GM12878 (cell line): ENCODE data around the gene ROBO4.

Experiments used
- EZH2 ChIP-seq: IDR thresholded peaks from 2 replicates; pipeline ENCODE4 v1.6.1; 2012; ENCODE audit warnings: low read depth, mild to moderate bottlenecking, control low read depth, inconsistent platforms, low read length, borderline replicate concordance; ENCODE audit not compliant: control insufficient read depth
- POLR2A ChIP-seq: IDR thresholded peaks from 2 replicates; pipeline ENCODE4 v1.6.1; 2011; ENCODE audit warnings: low read depth, mild to moderate bottlenecking, low read length
- TF ChIP-seq, protein P1 (sequence below), 3 experiments: IDR thresholded peaks in 2 of 3; conservative IDR thresholded peaks in 1 of 3; 2 replicates each; pipeline ENCODE4 v1.5.1; 2011; ENCODE audit warnings: low read depth in 3 of 3, low read length in 3 of 3, mild to moderate bottlenecking in 3 of 3, control low read depth in 2 of 3, moderate library complexity in 2 of 3, inconsistent platforms in 1 of 3, mixed read lengths in 1 of 3; ENCODE audit not compliant: control insufficient read depth in 2 of 3, insufficient read depth in 1 of 3; ENCODE audit errors: extremely low read depth in 1 of 3

- TF ChIP-seq, protein P1, sequence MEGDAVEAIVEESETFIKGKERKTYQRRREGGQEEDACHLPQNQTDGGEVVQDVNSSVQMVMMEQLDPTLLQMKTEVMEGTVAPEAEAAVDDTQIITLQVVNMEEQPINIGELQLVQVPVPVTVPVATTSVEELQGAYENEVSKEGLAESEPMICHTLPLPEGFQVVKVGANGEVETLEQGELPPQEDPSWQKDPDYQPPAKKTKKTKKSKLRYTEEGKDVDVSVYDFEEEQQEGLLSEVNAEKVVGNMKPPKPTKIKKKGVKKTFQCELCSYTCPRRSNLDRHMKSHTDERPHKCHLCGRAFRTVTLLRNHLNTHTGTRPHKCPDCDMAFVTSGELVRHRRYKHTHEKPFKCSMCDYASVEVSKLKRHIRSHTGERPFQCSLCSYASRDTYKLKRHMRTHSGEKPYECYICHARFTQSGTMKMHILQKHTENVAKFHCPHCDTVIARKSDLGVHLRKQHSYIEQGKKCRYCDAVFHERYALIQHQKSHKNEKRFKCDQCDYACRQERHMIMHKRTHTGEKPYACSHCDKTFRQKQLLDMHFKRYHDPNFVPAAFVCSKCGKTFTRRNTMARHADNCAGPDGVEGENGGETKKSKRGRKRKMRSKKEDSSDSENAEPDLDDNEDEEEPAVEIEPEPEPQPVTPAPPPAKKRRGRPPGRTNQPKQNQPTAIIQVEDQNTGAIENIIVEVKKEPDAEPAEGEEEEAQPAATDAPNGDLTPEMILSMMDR (IDR thresholded peaks at IDR 0.05 in 2 of 3, conservative IDR thresholded peaks at IDR 0.05 in 1 of 3; ENCODE audit: control insufficient read depth in 2 of 3, extremely low read depth in 1 of 3, insufficient read depth in 1 of 3, low read depth in 3 of 3, low read length in 3 of 3) = no peak
- TF ChIP-seq POLR2A (no peak), EZH2 (no peak)
Observed at GRCh38 chr11:124864176-124864891, 33.3 kb downstream of the ROBO4 start.
